GM19351 (cell line): ENCODE measurements around the gene RBP4.

Experiments
- ATAC-seq: cut with Tn5 transposase; IDR thresholded peaks from one replicate; pipeline ENCODE4 v1.9.1; 2021; ENCODE audit warnings: mild to moderate bottlenecking, moderate library complexity; ENCODE audit not compliant: unreplicated experiment

RBP4 gene

GRCh38 chr10:93601146-93601773 is at the start of gene RBP4:
RBP4 (minus strand) TSS chr10:93601235; CDS start chr10:93601028, 207 bp downstream.
- ATAC-seq, result no peak

- ATAC-seq, result no peak
These were observed 38.8 kb upstream of the RBP4 start for GRCh38 chr10:93639791-93640190.

GRCh38 chr10:93630625-93631557 is 29.9 kb upstream of the RBP4 start:
- no peak for ATAC-seq

- ATAC-seq, result no peak
These were observed 28.7 kb upstream of the RBP4 start for GRCh38 chr10:93629647-93630305.

GRCh38 chr10:93628858-93629257 is 27.8 kb upstream of the RBP4 start:
- ATAC-seq, result no peak

- peak; percentile 66 for ATAC-seq
These were observed 21.9 kb upstream of the RBP4 start for GRCh38 chr10:93622942-93623341.

GRCh38 chr10:93620925-93621324 is 19.9 kb upstream of the RBP4 start:
- ATAC-seq, result no peak

GRCh38 chr10:93615576-93616235 is 14.7 kb upstream of the RBP4 start:
- no peak for ATAC-seq

- no peak for ATAC-seq
These were observed 13.2 kb upstream of the RBP4 start for GRCh38 chr10:93614101-93614825.

GRCh38 chr10:93613126-93613525 is 12.1 kb upstream of the RBP4 start:
- no peak for ATAC-seq

GRCh38 chr10:93612311-93612710 is 11.3 kb upstream of the RBP4 start, which contains the start of gene PDE6C:
PDE6C (plus strand) TSS chr10:93612537; CDS start chr10:93612726, 189 bp downstream.
- no peak for ATAC-seq

- no peak for ATAC-seq
These were observed 7.4 kb upstream of the RBP4 start for GRCh38 chr10:93608421-93608820.

- ATAC-seq, result no peak
These were observed 3.1 kb upstream of the RBP4 start for GRCh38 chr10:93604146-93604545.

- ATAC-seq, result no peak
These were observed 2.0 kb upstream of the RBP4 start for GRCh38 chr10:93603023-93603422.

- ATAC-seq, result no peak
These were observed 733 bp upstream of the RBP4 start for GRCh38 chr10:93601774-93602162.

- no peak for ATAC-seq
These were observed 439 bp downstream of the RBP4 start for GRCh38 chr10:93600446-93601145.

GRCh38 chr10:93599778-93600177 is 1.3 kb downstream of the RBP4 start:
- no peak for ATAC-seq

GRCh38 chr10:93599335-93599734 is 1.7 kb downstream of the RBP4 start:
- no peak for ATAC-seq

- no peak for ATAC-seq
These were observed 2.9 kb downstream of the RBP4 start for GRCh38 chr10:93598157-93598556.
